Measurements from ENCODE around the gene RCSD1.

RCSD1 gene

DNA sequence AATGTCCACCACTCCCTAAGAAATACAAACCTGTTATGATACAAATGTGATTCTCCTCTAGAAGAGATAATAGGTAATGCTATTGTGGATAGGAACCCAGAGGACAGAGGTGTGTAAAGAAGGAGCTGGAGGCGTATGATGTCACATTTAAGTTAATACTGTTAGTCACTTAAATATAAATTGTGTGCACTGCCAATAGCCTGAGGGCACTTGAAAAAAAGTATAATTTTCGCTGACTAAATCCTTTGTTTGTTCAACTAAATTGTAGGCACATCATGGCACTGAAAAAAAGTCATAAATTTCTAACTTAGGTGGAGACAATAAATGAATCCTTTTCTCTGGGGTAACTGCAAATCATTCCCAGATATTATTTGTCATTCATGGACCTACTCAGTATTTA, 4.4 kb downstream of the RCSD1 start:
- Histone ChIP-seq H3K27me3 (ENCODE audit: insufficient read depth, low read depth) (no peaks in the 10 kb centered on the region), H3K27ac (no peak overlapping the region), H4K20me1 (ENCODE audit: insufficient read depth) (no peaks in the 10 kb centered on the region), H3K36me3 (ENCODE audit: insufficient read depth) (peaks cover 12% of the 10 kb centered on the region; the same call in 1 of the 2 replicates), H3K79me2 (ENCODE audit: insufficient read depth, low read depth) (peaks cover 88% of the 10 kb centered on the region), H3K4me1 (ENCODE audit: low read depth, poor library complexity, severe bottlenecking) (peaks cover 90% of the 10 kb centered on the region), H3K4me2 (peak overlapping the region; percentile 85; the same call in 1 of the 2 replicates), H3K9ac (no peak overlapping the region), H3K4me3 (IDR thresholded peaks at IDR 0.05; ENCODE audit: insufficient read depth, low read depth, low read length) (no peak overlapping the region), H2AFZ (ENCODE audit: low read depth) (no peak overlapping the region)
- TF ChIP-seq, protein P1, sequence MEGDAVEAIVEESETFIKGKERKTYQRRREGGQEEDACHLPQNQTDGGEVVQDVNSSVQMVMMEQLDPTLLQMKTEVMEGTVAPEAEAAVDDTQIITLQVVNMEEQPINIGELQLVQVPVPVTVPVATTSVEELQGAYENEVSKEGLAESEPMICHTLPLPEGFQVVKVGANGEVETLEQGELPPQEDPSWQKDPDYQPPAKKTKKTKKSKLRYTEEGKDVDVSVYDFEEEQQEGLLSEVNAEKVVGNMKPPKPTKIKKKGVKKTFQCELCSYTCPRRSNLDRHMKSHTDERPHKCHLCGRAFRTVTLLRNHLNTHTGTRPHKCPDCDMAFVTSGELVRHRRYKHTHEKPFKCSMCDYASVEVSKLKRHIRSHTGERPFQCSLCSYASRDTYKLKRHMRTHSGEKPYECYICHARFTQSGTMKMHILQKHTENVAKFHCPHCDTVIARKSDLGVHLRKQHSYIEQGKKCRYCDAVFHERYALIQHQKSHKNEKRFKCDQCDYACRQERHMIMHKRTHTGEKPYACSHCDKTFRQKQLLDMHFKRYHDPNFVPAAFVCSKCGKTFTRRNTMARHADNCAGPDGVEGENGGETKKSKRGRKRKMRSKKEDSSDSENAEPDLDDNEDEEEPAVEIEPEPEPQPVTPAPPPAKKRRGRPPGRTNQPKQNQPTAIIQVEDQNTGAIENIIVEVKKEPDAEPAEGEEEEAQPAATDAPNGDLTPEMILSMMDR (conservative IDR thresholded peaks at IDR 0.05; ENCODE audit: low read depth, low read length) = no peak

DNA sequence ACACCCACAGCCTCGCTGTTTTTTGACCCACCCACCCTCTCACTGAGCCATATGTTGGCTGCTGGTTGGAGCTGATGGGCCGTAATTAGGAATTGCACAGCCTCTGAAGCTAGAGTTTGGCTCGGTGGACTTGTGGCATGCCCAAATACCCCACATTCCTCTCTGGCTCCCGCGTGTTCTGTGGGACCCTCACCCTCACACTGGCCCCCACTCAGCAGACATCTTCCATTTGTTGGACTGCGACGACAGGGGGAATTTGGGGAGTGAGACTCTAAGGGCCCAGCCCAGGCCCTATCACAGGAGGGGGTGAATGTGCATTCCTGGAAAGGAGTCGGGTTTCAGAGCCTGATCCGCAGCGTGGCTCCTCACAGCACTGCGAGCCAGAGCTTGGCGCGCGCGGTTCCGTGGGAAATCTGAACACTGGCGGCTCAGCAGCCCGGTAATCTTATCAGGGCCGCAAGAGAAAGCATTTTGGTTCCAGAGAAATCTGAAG, 5.2 kb downstream of the RCSD1 start:
- H4K20me1 ChIP-seq (ENCODE audit: insufficient read depth) = no peaks in the 10 kb centered on the region
- H3K79me2 ChIP-seq (ENCODE audit: insufficient read depth, low read depth) = peaks cover 90% of the 10 kb centered on the region

DNA sequence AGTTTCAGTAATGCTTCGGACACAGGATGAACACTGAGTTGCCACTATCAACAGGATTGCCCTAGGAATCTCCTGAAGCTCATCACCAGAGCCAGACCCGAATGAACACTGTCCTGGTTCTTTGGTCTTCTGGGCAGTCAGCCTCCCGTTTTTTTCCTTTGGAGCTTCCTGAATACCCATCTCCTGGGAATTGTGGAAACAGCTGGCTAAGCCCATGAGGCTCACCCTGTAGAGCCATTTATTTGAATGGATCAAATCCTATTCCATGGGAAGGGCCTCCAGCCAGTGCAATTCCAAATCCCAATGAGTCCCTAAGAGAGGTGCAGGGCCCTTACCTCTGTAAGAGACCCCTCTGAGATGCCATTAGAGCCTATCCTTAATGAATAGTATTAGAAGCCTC, 5.9 kb downstream of the RCSD1 start:
- no peak overlapping the region; the same call in 1 of the 2 replicates for H3K27ac ChIP-seq
- H3K79me2 ChIP-seq (ENCODE audit: insufficient read depth, low read depth) = peaks cover 84% of the 10 kb centered on the region
- no peak overlapping the region for H3K4me2 ChIP-seq
- TF ChIP-seq, protein P1 (conservative IDR thresholded peaks at IDR 0.05; ENCODE audit: low read depth, low read length) = no peak
- no peaks in the 10 kb centered on the region for H4K20me1 ChIP-seq (ENCODE audit: insufficient read depth)
- no peak overlapping the region for H2AFZ ChIP-seq (ENCODE audit: low read depth)
- H3K4me3 ChIP-seq (IDR thresholded peaks at IDR 0.05; ENCODE audit: insufficient read depth, low read depth, low read length) = no peak overlapping the region
- peaks cover 12% of the 10 kb centered on the region; the same call in 1 of the 2 replicates for H3K36me3 ChIP-seq (ENCODE audit: insufficient read depth)
- H3K4me1 ChIP-seq (ENCODE audit: low read depth, poor library complexity, severe bottlenecking) = peaks cover 99% of the 10 kb centered on the region
- no peak overlapping the region for H3K9ac ChIP-seq
- H3K27me3 ChIP-seq (ENCODE audit: insufficient read depth, low read depth) = no peaks in the 10 kb centered on the region

More for the DNA sequence above, 5.2 kb downstream of the RCSD1 start:
- no peak overlapping the region for H3K9ac ChIP-seq
- no peak overlapping the region for H3K4me2 ChIP-seq
- no peaks in the 10 kb centered on the region for H3K27me3 ChIP-seq (ENCODE audit: insufficient read depth, low read depth)
- peaks cover 12% of the 10 kb centered on the region; the same call in 1 of the 2 replicates for H3K36me3 ChIP-seq (ENCODE audit: insufficient read depth)
- H2AFZ ChIP-seq (ENCODE audit: low read depth) = no peak overlapping the region
- TF ChIP-seq, protein P1 (conservative IDR thresholded peaks at IDR 0.05; ENCODE audit: low read depth, low read length) = no peak
- peaks cover 93% of the 10 kb centered on the region for H3K4me1 ChIP-seq (ENCODE audit: low read depth, poor library complexity, severe bottlenecking)
- no peak overlapping the region for H3K4me3 ChIP-seq (IDR thresholded peaks at IDR 0.05; ENCODE audit: insufficient read depth, low read depth, low read length)
- H3K27ac ChIP-seq = no peak overlapping the region

DNA sequence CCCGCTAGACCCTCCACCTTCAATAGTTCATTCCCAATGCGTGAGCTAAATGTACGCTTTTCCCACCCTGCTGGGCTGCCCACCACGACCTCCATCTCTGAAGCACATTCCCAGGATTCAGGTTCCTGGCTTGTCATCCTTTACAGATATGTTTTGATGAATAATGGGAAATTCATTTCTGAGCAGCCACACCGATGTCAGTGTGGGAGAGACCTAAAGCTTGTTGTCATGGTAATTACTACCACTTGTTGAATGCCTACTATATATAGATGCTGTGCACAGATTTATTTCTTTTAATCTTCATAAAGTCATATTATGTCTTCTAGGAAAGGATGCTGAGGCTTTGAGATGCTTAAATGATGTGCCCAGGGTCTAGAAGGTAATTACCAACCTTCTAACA, 8.0 kb downstream of the RCSD1 start:
- Histone ChIP-seq H3K9ac (no peak overlapping the region), H3K79me2 (ENCODE audit: insufficient read depth, low read depth) (peaks cover 72% of the 10 kb centered on the region), H4K20me1 (ENCODE audit: insufficient read depth) (no peaks in the 10 kb centered on the region), H3K4me2 (no peak overlapping the region), H2AFZ (ENCODE audit: low read depth) (no peak overlapping the region), H3K27me3 (ENCODE audit: insufficient read depth, low read depth) (no peaks in the 10 kb centered on the region), H3K27ac (no peak overlapping the region), H3K4me1 (ENCODE audit: low read depth, poor library complexity, severe bottlenecking) (peaks cover 99% of the 10 kb centered on the region), H3K36me3 (ENCODE audit: insufficient read depth) (peaks cover 2% of the 10 kb centered on the region; the same call in 1 of the 2 replicates), H3K4me3 (IDR thresholded peaks at IDR 0.05; ENCODE audit: insufficient read depth, low read depth, low read length) (no peak overlapping the region)
- TF ChIP-seq, protein P1 (conservative IDR thresholded peaks at IDR 0.05; ENCODE audit: low read depth, low read length) = no peak
